Loucy (cell line): ENCODE measurements around the gene RPS6KA4.

Experiments
- EZH2phosphoT487 ChIP-seq: fragments of 200-600 bp; IDR thresholded peaks from 2 replicates; pipeline ENCODE4 v1.6.1; 2018; ENCODE audit warnings: antibody characterized with exemption, mild to moderate bottlenecking, moderate library complexity, borderline replicate concordance
- TF ChIP-seq, protein P1 (sequence below): fragments of 200-600 bp; sonication (generic); conservative IDR thresholded peaks from 2 replicates; pipeline ENCODE4 v1.5.1; 2014; ENCODE audit warnings: mild to moderate bottlenecking, antibody characterized with exemption, low read length

DNA sequence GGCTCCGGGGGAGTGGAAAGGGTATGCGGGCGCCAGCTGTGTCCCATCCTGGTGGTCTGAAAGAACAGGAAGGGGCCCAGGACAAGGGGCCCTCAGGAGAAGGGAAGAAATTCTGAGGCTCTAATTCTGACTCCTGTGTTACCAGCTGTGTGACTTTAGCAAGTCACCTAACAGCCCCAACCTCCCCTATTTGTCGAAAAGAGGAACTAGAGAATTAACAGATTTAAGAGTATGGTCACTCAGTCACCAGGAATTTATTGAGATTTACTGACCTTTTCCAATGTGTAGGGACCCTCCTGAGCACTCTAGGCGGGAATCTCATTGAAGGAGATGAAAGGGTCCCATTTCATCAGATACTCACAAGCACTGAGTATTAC is 14.6 kb downstream of the RPS6KA4 start:
- TF ChIP-seq, protein P1, sequence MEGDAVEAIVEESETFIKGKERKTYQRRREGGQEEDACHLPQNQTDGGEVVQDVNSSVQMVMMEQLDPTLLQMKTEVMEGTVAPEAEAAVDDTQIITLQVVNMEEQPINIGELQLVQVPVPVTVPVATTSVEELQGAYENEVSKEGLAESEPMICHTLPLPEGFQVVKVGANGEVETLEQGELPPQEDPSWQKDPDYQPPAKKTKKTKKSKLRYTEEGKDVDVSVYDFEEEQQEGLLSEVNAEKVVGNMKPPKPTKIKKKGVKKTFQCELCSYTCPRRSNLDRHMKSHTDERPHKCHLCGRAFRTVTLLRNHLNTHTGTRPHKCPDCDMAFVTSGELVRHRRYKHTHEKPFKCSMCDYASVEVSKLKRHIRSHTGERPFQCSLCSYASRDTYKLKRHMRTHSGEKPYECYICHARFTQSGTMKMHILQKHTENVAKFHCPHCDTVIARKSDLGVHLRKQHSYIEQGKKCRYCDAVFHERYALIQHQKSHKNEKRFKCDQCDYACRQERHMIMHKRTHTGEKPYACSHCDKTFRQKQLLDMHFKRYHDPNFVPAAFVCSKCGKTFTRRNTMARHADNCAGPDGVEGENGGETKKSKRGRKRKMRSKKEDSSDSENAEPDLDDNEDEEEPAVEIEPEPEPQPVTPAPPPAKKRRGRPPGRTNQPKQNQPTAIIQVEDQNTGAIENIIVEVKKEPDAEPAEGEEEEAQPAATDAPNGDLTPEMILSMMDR: no peak
- no peak for TF ChIP-seq EZH2phosphoT487
